GM23338 (cell line): Measurements from ENCODE around the gene OR2F1. TPM values are rescaled to one million over a fixed set of nuclear protein-coding genes. Genes with fewer than 3 reads are reported as not detected.

Experiments used
- ATAC-seq: fragments of 200-7000 bp; cut with Tn5 transposase; 3 replicates; pipeline ENCODE4 v1.9.1; 2020
- DNase-seq: peaks from one replicate; pipeline ENCODE4 v3.0.0-alpha.2; 2015; ENCODE audit warnings: low spot score
- H2AFZ ChIP-seq: fragments of 200-600 bp; sonication (generic); 2 replicates; pipeline ENCODE4 v1.8.0; 2016; ENCODE audit warnings: antibody characterized with exemption, mild to moderate bottlenecking, moderate library complexity
- H3F3A ChIP-seq: fragments of 200-600 bp; sonication (generic); replicated peaks from 2 replicates; pipeline ENCODE4 v1.8.0; 2017; ENCODE audit warnings: antibody characterized with exemption, mixed run types, low read depth
- H3K27ac ChIP-seq: fragments of 200-600 bp; sonication (generic); 2 replicates; pipeline ENCODE4 v1.6.1; 2016; ENCODE audit warnings: low read depth
- H3K27me3 ChIP-seq: fragments of 200-600 bp; sonication (generic); 2 replicates; pipeline ENCODE4 v1.8.0; 2016; ENCODE audit warnings: mild to moderate bottlenecking, mixed run types, moderate library complexity; ENCODE audit not compliant: insufficient read depth
- H3K36me3 ChIP-seq: fragments of 200-600 bp; sonication (generic); 2 replicates; pipeline ENCODE4 v1.8.0; 2016; ENCODE audit warnings: mild to moderate bottlenecking; ENCODE audit not compliant: insufficient read depth
- H3K4me1 ChIP-seq: fragments of 200-600 bp; sonication (generic); 2 replicates; pipeline ENCODE4 v1.8.0; 2016; ENCODE audit warnings: mild to moderate bottlenecking, moderate library complexity; ENCODE audit not compliant: insufficient read depth
- H3K4me2 ChIP-seq: fragments of 200-600 bp; sonication (generic); 2 replicates; pipeline ENCODE4 v1.7.1; 2017; ENCODE audit warnings: mixed run types
- H3K4me3 ChIP-seq: fragments of 200-600 bp; sonication (generic); 2 replicates; pipeline ENCODE4 v1.6.1; 2016; ENCODE audit warnings: mixed run types
- H3K79me2 ChIP-seq: fragments of 200-600 bp; sonication (generic); replicated peaks from 2 replicates; pipeline ENCODE4 v1.8.0; 2017; ENCODE audit warnings: mild to moderate bottlenecking; ENCODE audit not compliant: insufficient read depth
- H3K9me2 ChIP-seq: fragments of 200-600 bp; sonication (generic); 2 replicates; pipeline ENCODE4 v1.8.0; 2017; ENCODE audit not compliant: insufficient read depth
- H4K20me1 ChIP-seq: fragments of 200-600 bp; sonication (generic); replicated peaks from 2 replicates; pipeline ENCODE4 v1.8.0; 2017; ENCODE audit warnings: mild to moderate bottlenecking; ENCODE audit not compliant: insufficient read depth
- H3K27ac Mint-ChIP-seq: 2 replicates; pipeline ENCODE4 v1.8.0; 2020; ENCODE audit warnings: inconsistent platforms, mild to moderate bottlenecking, moderate library complexity, mixed read lengths
- H3K27me3 Mint-ChIP-seq: 3 replicates; pipeline ENCODE4 v1.8.0; 2022; ENCODE audit warnings: low read depth, mild to moderate bottlenecking, moderate library complexity, mixed read lengths, inconsistent platforms; ENCODE audit not compliant: insufficient read depth, poor library complexity
- H3K36me3 Mint-ChIP-seq: 3 replicates; pipeline ENCODE4 v1.8.0; 2021; ENCODE audit warnings: low read depth, mild to moderate bottlenecking, inconsistent platforms, moderate library complexity, mixed read lengths
- H3K4me1 Mint-ChIP-seq: 3 replicates; pipeline ENCODE4 v1.8.0; 2020; ENCODE audit warnings: mild to moderate bottlenecking, inconsistent platforms, mixed read lengths
- H3K4me3 Mint-ChIP-seq: 3 replicates; pipeline ENCODE4 v1.8.0; 2021; ENCODE audit warnings: moderate library complexity, mild to moderate bottlenecking, inconsistent platforms, mixed read lengths
- H3K9me3 Mint-ChIP-seq: 3 replicates; pipeline ENCODE4 v1.8.0; 2020; ENCODE audit warnings: moderate library complexity, mild to moderate bottlenecking, inconsistent platforms, mixed read lengths
- CTCF ChIP-seq, 2 experiments: fragments of 200-600 bp in 1 of 2; sonication (generic) in 1 of 2; conservative IDR thresholded peaks; 2 replicates each; pipeline versions ENCODE4 v1.5.1 to v1.6.1; 2016 to 2017; ENCODE audit warnings: antibody characterized with exemption in 2 of 2, low read depth in 2 of 2, mild to moderate bottlenecking in 2 of 2, moderate library complexity in 1 of 2
- ETS1 ChIP-seq: IDR thresholded peaks from 2 replicates; pipeline ENCODE4 v1.6.1; 2016; ENCODE audit warnings: antibody characterized with exemption
- EZH2 ChIP-seq: fragments of 200-600 bp; sonication (generic); IDR thresholded peaks from one replicate; pipeline ENCODE4 v1.8.0; 2017; ENCODE audit warnings: antibody characterized with exemption, mild to moderate bottlenecking, low read depth; ENCODE audit not compliant: unreplicated experiment
- EZH2phosphoT487 ChIP-seq: fragments of 200-600 bp; sonication (generic); IDR thresholded peaks from one replicate; pipeline ENCODE4 v1.8.1; 2018; ENCODE audit warnings: antibody characterized with exemption; ENCODE audit not compliant: unreplicated experiment
- NANOG ChIP-seq: IDR thresholded peaks from 2 replicates; pipeline ENCODE4 v1.6.1; 2016; ENCODE audit warnings: antibody characterized with exemption, borderline replicate concordance
- POLR2AphosphoS5 ChIP-seq: IDR thresholded peaks from 2 replicates; pipeline ENCODE4 v1.6.1; 2016; ENCODE audit warnings: antibody characterized with exemption, low read depth
- REST ChIP-seq: IDR thresholded peaks from one replicate; pipeline ENCODE4 v1.6.1; 2018; ENCODE audit warnings: antibody characterized with exemption; ENCODE audit not compliant: unreplicated experiment
- ZNF114 ChIP-seq: fragments of 250-450 bp; sonication (Bioruptor Pico); IDR thresholded peaks from 2 replicates; pipeline ENCODE4 v1.5.0; 2020; ENCODE audit warnings: mild to moderate bottlenecking, moderate library complexity
- ZNF462 ChIP-seq: fragments of 250-450 bp; sonication (Bioruptor Pico); IDR thresholded peaks from 2 replicates; pipeline ENCODE4 v1.5.0; 2020; ENCODE audit warnings: mild to moderate bottlenecking, moderate library complexity
- polyA plus RNA-seq: library from polyadenylated mRNA; unstranded; fragments of >200 nt; fragmentation: Nextera tagmentation; extraction: Ambion mirVana; gene quantifications from 2 replicates; pipeline ENCODE4 v1.2.1, GENCODE V29; 2016
- total RNA-seq: library from RNA; depleted of rRNA; stranded (reverse); fragments of >200 nt; shearing (Covaris generic); gene quantifications from 2 replicates; pipeline ENCODE4 v1.2.3, GENCODE V29; 2014

Gene OR2F1
- total and polyA plus RNA-seq, 2 experiments from 2014 or later, result not detected

- no peak for TF ChIP-seq CTCF (conservative IDR thresholded peaks at IDR 0.05; ENCODE audit: low read depth in 2 of 2)
- TF ChIP-seq ZNF462 (CRISPR knock-in tag), result peak; percentile 89
- peak; percentile 46; the same call in 1 of the 2 replicates for TF ChIP-seq ETS1
Observed at GRCh38 chr7:143906895-143907294, 47.7 kb upstream of the OR2F1 start (continued).

- no peak for ATAC-seq
- H3K9me3 Mint-ChIP-seq, result 0 out of 3 replicates have a peak, but pooled peaks cover 2% of the 10 kb centered on the region
- no peaks in the 10 kb centered on the region; the same call in 2 of the 3 replicates for H3K36me3 Mint-ChIP-seq
- peaks cover 40% of the 10 kb centered on the region for H3K4me1 Mint-ChIP-seq
- no peak overlapping the region for H2AFZ ChIP-seq
- no peak overlapping the region for H3K27ac Mint-ChIP-seq
- no peak for DNase-seq
- no peak overlapping the region for H3K4me2 ChIP-seq
- H3K79me2 ChIP-seq, result no peaks in the 10 kb centered on the region
- no peak overlapping the region for H3K27ac ChIP-seq
- no peaks in the 10 kb centered on the region for H3K27me3 ChIP-seq
- no peaks in the 10 kb centered on the region for H3K9me2 ChIP-seq
- H3K27me3 Mint-ChIP-seq, result peaks cover 6% of the 10 kb centered on the region
- H3K4me3 ChIP-seq, result no peak overlapping the region
- H3K36me3 ChIP-seq, result no peaks in the 10 kb centered on the region
- peaks cover 27% of the 10 kb centered on the region for H3K4me1 ChIP-seq
- H3K4me3 Mint-ChIP-seq, result no peak overlapping the region
- H4K20me1 ChIP-seq, result no peaks in the 10 kb centered on the region
- no peak for TF ChIP-seq EZH2
- TF ChIP-seq POLR2AphosphoS5, result no peak
- TF ChIP-seq REST, result no peak
- TF ChIP-seq NANOG, result no peak
- TF ChIP-seq ETS1, result no peak
- no peak for TF ChIP-seq ZNF114 (CRISPR knock-in tag)
- no peak for TF ChIP-seq EZH2phosphoT487
- no peaks in the 10 kb centered on the region for H3F3A ChIP-seq
Observed at GRCh38 chr7:143908120-143908519, 46.5 kb upstream of the OR2F1 start.
